Panc1 (cell line): ENCODE measurements around the gene TRIO. TPM values are rescaled to one million over a fixed set of nuclear protein-coding genes. Genes with fewer than 3 reads are reported as not detected.

ENCODE experiments used
- ATAC-seq: fragments of 200-7000 bp; cut with Tn5 transposase; 2 replicates; pipeline ENCODE4 v1.9.1; 2020; ENCODE audit warnings: mild to moderate bottlenecking, moderate library complexity
- BruUV-seq: library from RNA; stranded (reverse); fragments of 400-500 nt; replicated peaks from 2 replicates; lab custom pipeline; 2021; lab: Mats Ljungman, UMichigan
- CTCF ChIA-PET: fragments of 300-600 bp; sonication (Branson Sonifier 250); formaldehyde crosslinking; loops from one replicate; lab custom pipeline; 2022; ENCODE audit warnings: antibody characterized with exemption; lab: Charles Lee
- POLR2A ChIA-PET: fragments of 300-600 bp; sonication (Branson Sonifier 250); formaldehyde crosslinking; loops from one replicate; lab custom pipeline; 2022; ENCODE audit warnings: antibody characterized with exemption; lab: Charles Lee
- DNase-seq: peaks from one replicate; pipeline ENCODE4 v3.0.0-alpha.2; 2010; ENCODE audit warnings: low read depth, low spot score
- H3K27ac ChIP-seq: 2 replicates; pipeline ENCODE4 v1.5.1; 2011; ENCODE audit warnings: mild to moderate bottlenecking, low read length, inconsistent platforms
- H3K27me3 ChIP-seq: fragments of 200-500 bp; sonication (Bioruptor generic); 2 replicates; pipeline ENCODE4 v1.6.0; 2014; ENCODE audit warnings: low read length, inconsistent platforms; ENCODE audit not compliant: control insufficient read depth, insufficient read depth
- H3K36me3 ChIP-seq: fragments of 200-500 bp; sonication (Bioruptor generic); 2 replicates; pipeline ENCODE4 v1.5.1; 2014; ENCODE audit warnings: inconsistent platforms, mild to moderate bottlenecking, low read length, moderate library complexity; ENCODE audit not compliant: control insufficient read depth, insufficient read depth
- H3K4me1 ChIP-seq: 2 replicates; pipeline ENCODE4 v1.5.1; 2011; ENCODE audit warnings: inconsistent platforms, mild to moderate bottlenecking, low read length, moderate library complexity; ENCODE audit not compliant: control insufficient read depth, insufficient read depth
- H3K4me3 ChIP-seq, 2 experiments: 2 replicates each; pipeline ENCODE4 v1.5.1; 2011 to 2012; ENCODE audit warnings: low read depth in 2 of 2, low read length in 2 of 2, mild to moderate bottlenecking in 2 of 2, inconsistent platforms in 1 of 2, moderate library complexity in 1 of 2
- H3K9me3 ChIP-seq: fragments of 200-500 bp; sonication (Bioruptor generic); 2 replicates; pipeline ENCODE4 v1.5.1; 2014; ENCODE audit warnings: low read depth, mild to moderate bottlenecking, inconsistent platforms, low read length, moderate library complexity; ENCODE audit not compliant: control insufficient read depth, insufficient read depth
- POLR2AphosphoS5 ChIP-seq: IDR thresholded peaks from 2 replicates; pipeline ENCODE4 v1.6.1; 2012; ENCODE audit warnings: mild to moderate bottlenecking, low read depth, low read length, moderate library complexity
- SIN3A ChIP-seq: IDR thresholded peaks from 2 replicates; pipeline ENCODE4 v1.6.1; 2012; ENCODE audit warnings: low read depth, mild to moderate bottlenecking, low read length, moderate library complexity, borderline replicate concordance; ENCODE audit not compliant: insufficient read depth
- TCF7L2 ChIP-seq: IDR thresholded peaks from 2 replicates; pipeline ENCODE4 v1.6.1; 2011; ENCODE audit warnings: mild to moderate bottlenecking, low read depth, low read length, inconsistent platforms
- in situ Hi-C: cut with HindIII; loops from 2 replicates; pipeline ENCODE4 v1.10.0; 2016; ENCODE audit warnings: low sequenced_read_pairs, low pct_unique_long_range_greater_than_20kb
- intact Hi-C: fragments of 100-400 bp; cut with micrococcal nuclease; formaldehyde crosslinking; loops from one replicate; pipeline ENCODE4 v1.10.0; 2022; ENCODE audit not compliant: unreplicated experiment
- total RNA-seq: library from RNA; stranded (reverse); gene quantifications from one replicate; pipeline ENCODE4 v1.2.1, GENCODE V29; 2021; ENCODE audit not compliant: unreplicated experiment
- TF ChIP-seq, protein P1 (sequence below), 2 experiments: IDR thresholded peaks; 2 replicates each; pipeline ENCODE4 v1.6.1; 2011 to 2012; ENCODE audit warnings: low read depth in 2 of 2, control low read depth in 1 of 2, low read length in 1 of 2, mild to moderate bottlenecking in 1 of 2, moderate library complexity in 1 of 2; ENCODE audit not compliant: insufficient read depth in 1 of 2
- TF ChIP-seq, protein P2 (sequence below): fragments of 450-650 bp; IDR thresholded peaks from 2 replicates; pipeline ENCODE4 v1.5.1; 2017; ENCODE audit warnings: mild to moderate bottlenecking

Gene TRIO
- total RNA-seq, 1 experiment from 2014 or later = 349 TPM

DNA sequence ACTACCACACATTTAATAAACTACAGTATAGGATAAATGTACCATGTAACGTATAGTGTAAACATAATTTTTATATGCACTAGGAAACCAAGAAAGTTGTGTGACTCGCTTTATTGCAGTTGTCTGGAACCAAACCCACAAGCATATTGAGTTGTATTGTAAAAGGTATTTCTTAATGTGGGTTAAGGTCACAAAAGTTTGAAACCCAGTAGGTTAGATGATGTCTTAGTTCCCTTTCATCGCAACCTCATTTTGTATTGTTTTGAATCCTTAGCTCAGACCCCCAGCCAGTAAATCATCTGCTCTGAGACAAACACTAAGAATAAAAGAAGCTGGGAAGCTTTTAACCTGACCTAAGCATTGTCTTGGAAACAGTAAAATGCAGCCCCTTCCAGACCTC is 79.1 kb downstream of the TRIO start:
- Histone ChIP-seq H3K27me3 (no peaks in the 10 kb centered on the region), H3K4me3 (no peak overlapping the region), H3K27ac (peak overlapping the region; percentile 99), H3K9me3 (no peaks in the 10 kb centered on the region), H3K4me1 (peaks cover 99% of the 10 kb centered on the region), H3K36me3 (no peaks in the 10 kb centered on the region; the same call in 1 of the 2 replicates)
- intact Hi-C loops = no loop called here
- no TSS peak for BruUV-seq
- no peak for TF ChIP-seq SIN3A
- TF ChIP-seq TCF7L2 = no peak
- TF ChIP-seq, protein P1, sequence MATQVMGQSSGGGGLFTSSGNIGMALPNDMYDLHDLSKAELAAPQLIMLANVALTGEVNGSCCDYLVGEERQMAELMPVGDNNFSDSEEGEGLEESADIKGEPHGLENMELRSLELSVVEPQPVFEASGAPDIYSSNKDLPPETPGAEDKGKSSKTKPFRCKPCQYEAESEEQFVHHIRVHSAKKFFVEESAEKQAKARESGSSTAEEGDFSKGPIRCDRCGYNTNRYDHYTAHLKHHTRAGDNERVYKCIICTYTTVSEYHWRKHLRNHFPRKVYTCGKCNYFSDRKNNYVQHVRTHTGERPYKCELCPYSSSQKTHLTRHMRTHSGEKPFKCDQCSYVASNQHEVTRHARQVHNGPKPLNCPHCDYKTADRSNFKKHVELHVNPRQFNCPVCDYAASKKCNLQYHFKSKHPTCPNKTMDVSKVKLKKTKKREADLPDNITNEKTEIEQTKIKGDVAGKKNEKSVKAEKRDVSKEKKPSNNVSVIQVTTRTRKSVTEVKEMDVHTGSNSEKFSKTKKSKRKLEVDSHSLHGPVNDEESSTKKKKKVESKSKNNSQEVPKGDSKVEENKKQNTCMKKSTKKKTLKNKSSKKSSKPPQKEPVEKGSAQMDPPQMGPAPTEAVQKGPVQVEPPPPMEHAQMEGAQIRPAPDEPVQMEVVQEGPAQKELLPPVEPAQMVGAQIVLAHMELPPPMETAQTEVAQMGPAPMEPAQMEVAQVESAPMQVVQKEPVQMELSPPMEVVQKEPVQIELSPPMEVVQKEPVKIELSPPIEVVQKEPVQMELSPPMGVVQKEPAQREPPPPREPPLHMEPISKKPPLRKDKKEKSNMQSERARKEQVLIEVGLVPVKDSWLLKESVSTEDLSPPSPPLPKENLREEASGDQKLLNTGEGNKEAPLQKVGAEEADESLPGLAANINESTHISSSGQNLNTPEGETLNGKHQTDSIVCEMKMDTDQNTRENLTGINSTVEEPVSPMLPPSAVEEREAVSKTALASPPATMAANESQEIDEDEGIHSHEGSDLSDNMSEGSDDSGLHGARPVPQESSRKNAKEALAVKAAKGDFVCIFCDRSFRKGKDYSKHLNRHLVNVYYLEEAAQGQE (IDR thresholded peaks at IDR 0.05; ENCODE audit: insufficient read depth in 1 of 2, low read depth in 2 of 2, low read length in 1 of 2) = no peak
- TF ChIP-seq, protein P2, sequence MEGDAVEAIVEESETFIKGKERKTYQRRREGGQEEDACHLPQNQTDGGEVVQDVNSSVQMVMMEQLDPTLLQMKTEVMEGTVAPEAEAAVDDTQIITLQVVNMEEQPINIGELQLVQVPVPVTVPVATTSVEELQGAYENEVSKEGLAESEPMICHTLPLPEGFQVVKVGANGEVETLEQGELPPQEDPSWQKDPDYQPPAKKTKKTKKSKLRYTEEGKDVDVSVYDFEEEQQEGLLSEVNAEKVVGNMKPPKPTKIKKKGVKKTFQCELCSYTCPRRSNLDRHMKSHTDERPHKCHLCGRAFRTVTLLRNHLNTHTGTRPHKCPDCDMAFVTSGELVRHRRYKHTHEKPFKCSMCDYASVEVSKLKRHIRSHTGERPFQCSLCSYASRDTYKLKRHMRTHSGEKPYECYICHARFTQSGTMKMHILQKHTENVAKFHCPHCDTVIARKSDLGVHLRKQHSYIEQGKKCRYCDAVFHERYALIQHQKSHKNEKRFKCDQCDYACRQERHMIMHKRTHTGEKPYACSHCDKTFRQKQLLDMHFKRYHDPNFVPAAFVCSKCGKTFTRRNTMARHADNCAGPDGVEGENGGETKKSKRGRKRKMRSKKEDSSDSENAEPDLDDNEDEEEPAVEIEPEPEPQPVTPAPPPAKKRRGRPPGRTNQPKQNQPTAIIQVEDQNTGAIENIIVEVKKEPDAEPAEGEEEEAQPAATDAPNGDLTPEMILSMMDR = no peak
- TF ChIP-seq POLR2AphosphoS5 = no peak
- ATAC-seq = no peak
- DNase-seq = no peak
- ChIA-PET POLR2A (interaction anchor here (0.6 kb wide), 1 partner anchor 16 kb away, joined by 3 read pairs; no protein-coding TSS in a partner anchor), CTCF (no interaction called here)
- in situ Hi-C loops = no loop called here

DNA sequence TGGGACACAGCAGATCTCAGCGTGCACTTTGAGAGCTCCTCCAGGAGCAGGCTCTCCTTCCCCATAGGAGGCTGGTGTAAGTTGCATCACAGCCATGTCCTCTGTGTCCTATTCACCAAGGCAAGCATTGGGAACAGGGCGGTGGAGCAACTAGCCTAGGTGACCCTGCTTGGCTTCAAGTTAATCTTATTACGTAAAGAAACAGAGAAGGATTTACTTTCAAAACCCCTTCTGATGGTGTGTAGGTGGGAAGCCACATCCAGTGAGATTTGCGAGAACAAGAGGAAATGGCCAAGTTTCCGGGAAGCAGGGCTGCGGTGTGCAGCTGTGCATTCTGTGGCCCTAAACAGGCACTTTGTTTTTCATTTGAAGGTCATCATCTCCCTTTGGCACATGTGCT is 80.2 kb downstream of the TRIO start:
- peak overlapping the region; percentile 99 for H3K27ac ChIP-seq
- no peaks in the 10 kb centered on the region for H3K9me3 ChIP-seq
- peak; percentile 44; the same call in 1 of the 2 replicates for ATAC-seq
- DNase-seq = no peak
- H3K27me3 ChIP-seq = no peaks in the 10 kb centered on the region
- POLR2A ChIA-PET = interaction anchor here (0.6 kb wide), 1 partner anchor 19 kb away, joined by 3 read pairs; no protein-coding TSS in a partner anchor
- TF ChIP-seq, protein P1 (IDR thresholded peaks at IDR 0.05; ENCODE audit: insufficient read depth in 1 of 2, low read depth in 2 of 2, low read length in 1 of 2) = no peak
- TF ChIP-seq TCF7L2 (no peak), SIN3A (no peak), POLR2AphosphoS5 (no peak; the same call in 1 of the 2 replicates)
- TF ChIP-seq, protein P2 = no peak
- CTCF ChIA-PET = no interaction called here
- intact Hi-C loops (no loop called here), in situ Hi-C loops (no loop called here)
- H3K4me3 ChIP-seq = no peak overlapping the region
- H3K36me3 ChIP-seq = no peaks in the 10 kb centered on the region; the same call in 1 of the 2 replicates
- BruUV-seq = no TSS peak
- peaks cover 99% of the 10 kb centered on the region for H3K4me1 ChIP-seq
